ENCODE results near the gene STAT1. TPM values are rescaled to one million over a fixed set of nuclear protein-coding genes. Genes with fewer than 3 reads are reported as not detected.

The STAT1 gene
- total RNA-seq, 3 donors from 2014 or later (not counting 1 experiment from before 2014, with no cell fraction given), result 49.1 to 91.6 (median 86.2) TPM

DNA sequence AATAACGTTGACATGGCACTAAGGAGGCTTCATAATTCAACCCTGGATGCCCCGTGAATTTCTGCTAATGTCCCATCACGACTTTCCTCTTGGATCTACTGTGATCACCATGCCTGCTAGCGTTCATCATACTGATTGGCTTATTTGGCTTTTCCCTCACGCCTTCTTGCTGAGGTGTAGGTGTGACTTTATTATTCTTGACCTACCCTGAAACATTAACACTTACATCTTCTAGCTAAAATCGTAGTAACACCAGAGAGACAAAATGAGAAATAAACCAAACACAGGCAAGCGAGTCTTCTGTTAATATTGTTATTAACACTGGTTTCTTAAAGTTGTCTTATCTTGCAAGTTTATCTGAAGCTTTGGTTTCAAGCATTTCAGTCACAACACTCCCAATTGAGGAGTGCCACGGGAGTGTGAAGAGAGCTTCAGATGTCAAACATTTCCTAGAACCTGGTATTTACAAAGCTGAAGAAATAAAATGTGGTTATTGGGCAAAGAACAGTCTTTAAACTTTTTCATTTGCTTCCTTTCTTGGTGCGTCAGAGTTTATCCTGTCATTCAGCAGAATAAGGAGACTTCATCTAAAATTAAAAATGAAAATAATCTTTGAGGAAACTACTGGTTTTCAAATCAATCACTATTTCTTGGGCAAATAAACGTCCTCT lies 15.4 kb upstream of the STAT1 start:
- TF ChIP-seq, protein P1, sequence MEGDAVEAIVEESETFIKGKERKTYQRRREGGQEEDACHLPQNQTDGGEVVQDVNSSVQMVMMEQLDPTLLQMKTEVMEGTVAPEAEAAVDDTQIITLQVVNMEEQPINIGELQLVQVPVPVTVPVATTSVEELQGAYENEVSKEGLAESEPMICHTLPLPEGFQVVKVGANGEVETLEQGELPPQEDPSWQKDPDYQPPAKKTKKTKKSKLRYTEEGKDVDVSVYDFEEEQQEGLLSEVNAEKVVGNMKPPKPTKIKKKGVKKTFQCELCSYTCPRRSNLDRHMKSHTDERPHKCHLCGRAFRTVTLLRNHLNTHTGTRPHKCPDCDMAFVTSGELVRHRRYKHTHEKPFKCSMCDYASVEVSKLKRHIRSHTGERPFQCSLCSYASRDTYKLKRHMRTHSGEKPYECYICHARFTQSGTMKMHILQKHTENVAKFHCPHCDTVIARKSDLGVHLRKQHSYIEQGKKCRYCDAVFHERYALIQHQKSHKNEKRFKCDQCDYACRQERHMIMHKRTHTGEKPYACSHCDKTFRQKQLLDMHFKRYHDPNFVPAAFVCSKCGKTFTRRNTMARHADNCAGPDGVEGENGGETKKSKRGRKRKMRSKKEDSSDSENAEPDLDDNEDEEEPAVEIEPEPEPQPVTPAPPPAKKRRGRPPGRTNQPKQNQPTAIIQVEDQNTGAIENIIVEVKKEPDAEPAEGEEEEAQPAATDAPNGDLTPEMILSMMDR (IDR thresholded peaks at IDR 0.05), result no peak
- peaks cover 42% of the 10 kb centered on the region for H3K36me3 ChIP-seq (ENCODE audit: control insufficient read depth, insufficient read depth, low read length)
- H3K9me3 Mint-ChIP-seq, result no peaks in the 10 kb centered on the region
- DNase-seq (peak in 1 of 2 donors; percentile 44), ATAC-seq (peak; percentile 43 to 52 (median 47))
- H3K27me3 Mint-ChIP-seq (ENCODE audit: low read depth in 2 of 2), result no peaks in the 10 kb centered on the region
- H3K4me3 ChIP-seq (ENCODE audit: low read length), result no peak overlapping the region
- H3K27ac ChIP-seq (ENCODE audit: low read length), result peak overlapping the region; percentile 64
- no peaks in the 10 kb centered on the region for H3K27me3 ChIP-seq (ENCODE audit: control insufficient read depth, insufficient read depth, low read length)
- H3K36me3 Mint-ChIP-seq, result peaks cover 14% of the 10 kb centered on the region
- H3K27ac Mint-ChIP-seq, result peak overlapping the region; percentile 87 to 90
- intact Hi-C loops (cut with micrococcal nuclease), result no loop called here
- H3K4me1 Mint-ChIP-seq, result peaks cover 47 to 57% of the 10 kb centered on the region in 2 donors
- 56% methylated on average over 5 of the region's 10 CpGs for WGBS (ENCODE audit: insufficient coverage)
- peak overlapping the region; percentile 65 for H3K4me3 Mint-ChIP-seq
- peaks cover 12% of the 10 kb centered on the region for H3K4me1 ChIP-seq (ENCODE audit: control insufficient read depth, insufficient read depth, low read length)
- no peaks in the 10 kb centered on the region for H3K9me3 ChIP-seq (ENCODE audit: control insufficient read depth, insufficient read depth, low read length)

DNA sequence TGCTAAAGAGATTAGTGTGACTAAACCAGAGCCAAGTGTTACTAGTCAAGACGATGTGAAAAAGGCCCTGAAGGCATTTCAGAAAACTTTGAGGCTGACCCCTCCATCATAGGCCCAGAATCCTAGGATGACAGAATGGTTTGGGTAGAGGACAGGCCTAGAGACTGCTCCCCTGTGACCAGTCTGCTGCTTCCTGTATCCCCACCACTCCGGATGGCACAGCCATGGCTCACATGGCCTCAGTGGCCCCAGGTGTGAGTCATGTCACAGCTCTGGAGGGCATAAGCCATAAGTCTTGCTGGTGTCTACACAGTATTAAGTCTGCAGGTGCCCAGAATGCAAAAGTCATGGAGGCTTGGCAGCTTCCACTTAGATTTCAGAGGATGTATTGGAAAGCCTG lies 12.4 kb upstream of the STAT1 start:
- no peak overlapping the region for H3K27ac ChIP-seq (ENCODE audit: low read length)
- Mint-ChIP-seq H3K4me3 (no peak overlapping the region), H3K36me3 (peaks cover 10% of the 10 kb centered on the region), H3K4me1 (peaks cover 47 to 55% of the 10 kb centered on the region in 2 donors), H3K9me3 (no peaks in the 10 kb centered on the region), H3K27me3 (ENCODE audit: low read depth in 2 of 2) (no peaks in the 10 kb centered on the region), H3K27ac (peak overlapping the region; percentile 87 to 90)
- TF ChIP-seq, protein P1 (IDR thresholded peaks at IDR 0.05), result no peak
- no peak overlapping the region for H3K4me3 ChIP-seq (ENCODE audit: low read length)
- H3K4me1 ChIP-seq (ENCODE audit: control insufficient read depth, insufficient read depth, low read length), result peaks cover 29% of the 10 kb centered on the region
- no peaks in the 10 kb centered on the region for H3K27me3 ChIP-seq (ENCODE audit: control insufficient read depth, insufficient read depth, low read length)
- intact Hi-C loops (cut with micrococcal nuclease), result no loop called here
- no peaks in the 10 kb centered on the region for H3K9me3 ChIP-seq (ENCODE audit: control insufficient read depth, insufficient read depth, low read length)
- ATAC-seq (no peak), DNase-seq (no peak)
- WGBS (ENCODE audit: insufficient coverage), result 46% methylated on average over 2 of the region's 2 CpGs
- peaks cover 16% of the 10 kb centered on the region for H3K36me3 ChIP-seq (ENCODE audit: control insufficient read depth, insufficient read depth, low read length)

DNA sequence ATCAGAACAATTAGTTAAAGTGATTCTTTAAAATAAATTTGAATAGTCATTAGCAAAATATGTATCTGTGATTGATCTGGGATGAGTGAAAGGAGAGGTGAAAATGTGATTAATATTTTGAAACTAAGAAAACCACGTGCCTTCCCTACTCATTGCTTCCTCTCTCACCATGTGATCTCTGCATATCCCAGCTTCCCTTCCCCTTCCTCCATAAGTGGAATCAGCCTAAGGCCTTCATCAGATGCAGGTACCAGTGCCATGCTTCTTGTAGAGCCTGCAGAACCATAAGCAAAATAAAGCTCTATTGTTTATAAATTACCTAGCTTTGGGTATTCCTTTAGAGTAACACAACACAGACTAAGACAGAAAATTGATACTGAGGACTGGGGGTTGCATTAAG lies 11.2 kb upstream of the STAT1 start:
- no peak for ATAC-seq
- WGBS (ENCODE audit: insufficient coverage), result 50% methylated on average over 1 of the region's 1 CpG
- H3K27ac ChIP-seq (ENCODE audit: low read length), result no peak overlapping the region
- Mint-ChIP-seq H3K27ac (peak overlapping the region; percentile 87 to 90), H3K4me1 (peaks cover 38 to 43% of the 10 kb centered on the region in 2 donors), H3K9me3 (no peaks in the 10 kb centered on the region), H3K4me3 (peak overlapping the region; percentile 36), H3K27me3 (ENCODE audit: low read depth in 2 of 2) (no peaks in the 10 kb centered on the region), H3K36me3 (no peaks in the 10 kb centered on the region)
- TF ChIP-seq, protein P1 (IDR thresholded peaks at IDR 0.05), result no peak
- H3K4me3 ChIP-seq (ENCODE audit: low read length), result no peak overlapping the region
- intact Hi-C loops (cut with micrococcal nuclease), result no loop called here
- DNase-seq, result no peak
- peaks cover 35% of the 10 kb centered on the region for H3K4me1 ChIP-seq (ENCODE audit: control insufficient read depth, insufficient read depth, low read length)
- no peaks in the 10 kb centered on the region for H3K27me3 ChIP-seq (ENCODE audit: control insufficient read depth, insufficient read depth, low read length)
- peaks cover 5% of the 10 kb centered on the region for H3K36me3 ChIP-seq (ENCODE audit: control insufficient read depth, insufficient read depth, low read length)
- no peaks in the 10 kb centered on the region for H3K9me3 ChIP-seq (ENCODE audit: control insufficient read depth, insufficient read depth, low read length)

Data from natural killer cell (primary cell).